ENCODE data around the gene VPS26C.

DNA sequence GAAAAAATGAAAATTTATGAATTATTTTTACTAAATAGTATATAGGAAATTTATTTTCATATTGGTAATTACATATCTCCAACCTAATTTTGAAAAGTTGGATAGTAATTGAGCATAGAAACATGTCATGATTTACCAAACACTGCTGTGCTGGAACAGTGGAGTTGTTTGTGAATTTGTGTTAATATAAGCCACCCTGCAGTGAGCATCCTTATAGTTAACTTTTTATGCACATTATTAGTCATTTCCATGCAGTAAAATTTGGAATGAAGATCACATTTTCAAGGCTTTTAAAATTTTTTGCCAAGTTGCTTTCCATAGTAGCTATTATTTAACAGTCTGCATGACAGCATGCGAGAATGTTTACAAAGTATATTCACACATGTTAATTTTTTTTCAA, 78.3 kb downstream of the VPS26C start:
- TF ChIP-seq, protein P1, sequence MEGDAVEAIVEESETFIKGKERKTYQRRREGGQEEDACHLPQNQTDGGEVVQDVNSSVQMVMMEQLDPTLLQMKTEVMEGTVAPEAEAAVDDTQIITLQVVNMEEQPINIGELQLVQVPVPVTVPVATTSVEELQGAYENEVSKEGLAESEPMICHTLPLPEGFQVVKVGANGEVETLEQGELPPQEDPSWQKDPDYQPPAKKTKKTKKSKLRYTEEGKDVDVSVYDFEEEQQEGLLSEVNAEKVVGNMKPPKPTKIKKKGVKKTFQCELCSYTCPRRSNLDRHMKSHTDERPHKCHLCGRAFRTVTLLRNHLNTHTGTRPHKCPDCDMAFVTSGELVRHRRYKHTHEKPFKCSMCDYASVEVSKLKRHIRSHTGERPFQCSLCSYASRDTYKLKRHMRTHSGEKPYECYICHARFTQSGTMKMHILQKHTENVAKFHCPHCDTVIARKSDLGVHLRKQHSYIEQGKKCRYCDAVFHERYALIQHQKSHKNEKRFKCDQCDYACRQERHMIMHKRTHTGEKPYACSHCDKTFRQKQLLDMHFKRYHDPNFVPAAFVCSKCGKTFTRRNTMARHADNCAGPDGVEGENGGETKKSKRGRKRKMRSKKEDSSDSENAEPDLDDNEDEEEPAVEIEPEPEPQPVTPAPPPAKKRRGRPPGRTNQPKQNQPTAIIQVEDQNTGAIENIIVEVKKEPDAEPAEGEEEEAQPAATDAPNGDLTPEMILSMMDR (conservative IDR thresholded peaks at IDR 0.05) = no peak
- TF ChIP-seq EZH2 (IDR thresholded peaks at IDR 0.05; ENCODE audit: low read depth) = no peak
